Stimulated activated CD8-positive, alpha-beta memory T cell treated with anti-CD3 and anti-CD28 coated beads, Interleukin-15, amount 100 ng/mL, for 1 hour (primary cell): ENCODE results near the gene CCDC120.
A peak's percentile ranks its signal among the peaks of the same experiment; 100 is the strongest.

ENCODE experiments used
- DNase-seq: peaks from one replicate; pipeline ENCODE4 v3.0.0-alpha.2; 2020; ENCODE audit warnings: low read depth

CCDC120 gene

DNA sequence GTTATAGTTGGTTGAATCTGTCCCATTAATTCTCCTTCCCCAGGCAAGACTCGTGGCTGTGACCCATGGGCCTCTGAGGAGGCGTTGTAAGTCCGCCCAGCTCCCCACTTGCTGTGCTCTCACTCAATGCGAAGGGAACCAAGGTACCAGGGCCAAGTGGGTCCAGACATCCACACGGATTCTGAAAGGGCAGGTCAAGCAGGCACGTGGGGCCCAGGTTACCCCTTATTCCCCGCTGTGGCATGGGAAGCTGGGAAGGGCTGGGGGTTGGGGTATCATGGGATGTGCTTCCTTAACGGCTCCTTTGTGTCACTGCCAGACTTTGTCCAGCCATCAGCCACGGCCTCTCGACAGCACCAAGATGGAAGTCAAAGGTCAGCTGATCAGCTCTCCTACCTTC lies 3.1 kb downstream of the CCDC120 start:
- no peak for DNase-seq

DNA sequence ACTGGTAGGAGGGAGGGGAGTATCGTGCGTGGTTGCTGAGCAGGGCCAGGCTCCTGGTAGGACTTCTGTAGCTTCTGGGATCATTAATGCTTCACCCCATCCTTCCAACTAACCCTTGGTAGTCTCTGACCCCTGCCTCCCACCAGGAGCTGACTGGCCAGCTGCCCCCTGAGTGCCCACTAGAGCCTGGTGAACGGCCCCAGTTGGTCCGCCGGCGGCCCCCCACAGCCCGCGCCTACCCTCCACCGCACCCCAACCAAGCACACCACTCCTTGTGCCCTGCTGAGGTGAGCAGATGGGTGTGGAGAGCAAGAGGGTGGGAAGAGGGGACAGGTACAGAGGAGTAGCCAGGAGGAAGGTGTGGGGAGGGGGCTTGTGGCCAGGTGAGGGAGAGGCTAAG lies 4.9 kb downstream of the CCDC120 start:
- DNase-seq = no peak

DNA sequence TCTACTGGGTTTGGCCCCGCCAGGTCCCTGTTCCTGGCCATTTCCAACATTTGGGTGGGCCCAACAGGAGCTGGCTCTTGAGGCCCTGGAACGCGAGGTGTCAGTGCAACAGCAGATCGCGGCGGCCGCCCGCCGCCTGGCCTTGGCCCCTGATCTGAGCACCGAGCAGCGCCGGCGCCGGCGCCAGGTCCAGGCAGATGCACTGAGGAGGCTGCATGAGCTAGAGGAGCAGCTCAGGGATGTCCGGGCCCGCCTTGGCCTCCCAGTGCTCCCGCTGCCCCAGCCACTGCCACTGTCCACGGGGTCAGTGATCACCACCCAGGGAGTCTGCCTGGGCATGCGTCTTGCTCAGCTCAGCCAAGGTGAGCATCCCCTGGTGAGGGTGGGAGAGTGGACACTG lies 5.5 kb downstream of the CCDC120 start:
- DNase-seq = no peak

DNA sequence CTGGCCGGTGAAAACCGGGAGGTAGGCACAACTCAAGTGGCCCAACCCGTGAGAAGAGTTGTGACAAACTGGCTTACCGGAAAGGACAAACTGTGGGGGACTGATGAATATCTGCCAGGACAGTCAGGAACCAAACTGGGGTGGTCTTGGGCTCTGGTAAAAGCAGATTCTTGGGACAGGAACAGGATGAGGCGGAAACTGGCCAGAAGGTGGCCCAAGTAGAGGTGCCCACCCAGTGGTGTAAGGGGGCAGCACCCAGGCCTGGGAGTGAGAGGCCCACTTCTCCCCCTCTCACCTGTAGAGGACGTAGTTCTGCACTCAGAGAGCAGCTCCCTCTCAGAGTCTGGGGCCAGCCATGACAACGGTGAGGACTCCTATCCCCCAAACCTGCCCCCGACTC lies 5.9 kb downstream of the CCDC120 start:
- no peak for DNase-seq

DNA sequence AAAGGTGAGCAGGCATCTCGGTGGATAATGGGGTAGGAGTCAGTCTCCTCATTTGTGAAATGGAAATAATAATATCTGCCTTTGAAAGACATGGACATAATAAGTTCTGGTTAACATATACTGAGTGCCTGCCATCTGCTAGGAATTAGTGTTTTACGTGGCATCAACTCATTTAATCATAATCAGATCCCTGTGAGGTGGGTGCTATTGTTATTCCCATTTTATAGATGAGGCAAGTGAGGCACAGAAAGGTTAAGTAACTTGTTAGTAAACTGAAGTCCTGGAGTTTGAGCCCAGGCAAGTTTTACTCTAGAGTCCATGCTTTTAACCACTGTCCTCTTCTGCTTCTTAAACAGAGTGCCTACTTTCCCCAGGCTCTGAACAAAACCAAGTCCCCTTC lies 7.5 kb downstream of the CCDC120 start:
- DNase-seq = no peak

DNA sequence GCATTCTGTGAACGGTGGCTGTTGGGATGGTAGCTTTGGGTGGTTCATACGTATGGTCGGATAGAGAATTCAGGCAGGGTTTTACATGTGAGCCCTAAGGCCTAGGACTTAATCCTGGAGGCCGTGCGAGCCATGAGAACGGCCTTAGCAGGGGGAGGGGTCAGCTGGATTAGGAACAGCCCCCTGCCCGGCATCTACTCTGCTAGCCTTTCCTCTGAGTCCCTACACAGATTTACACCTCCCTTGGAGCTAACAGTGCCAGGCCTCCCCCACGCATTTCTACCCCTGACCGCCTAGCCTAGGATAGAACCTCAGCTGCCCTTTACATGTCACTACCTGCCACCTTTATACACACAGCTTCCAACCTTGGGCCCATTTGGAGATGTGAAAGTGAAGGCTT lies 7.9 kb downstream of the CCDC120 start:
- DNase-seq = no peak

DNA sequence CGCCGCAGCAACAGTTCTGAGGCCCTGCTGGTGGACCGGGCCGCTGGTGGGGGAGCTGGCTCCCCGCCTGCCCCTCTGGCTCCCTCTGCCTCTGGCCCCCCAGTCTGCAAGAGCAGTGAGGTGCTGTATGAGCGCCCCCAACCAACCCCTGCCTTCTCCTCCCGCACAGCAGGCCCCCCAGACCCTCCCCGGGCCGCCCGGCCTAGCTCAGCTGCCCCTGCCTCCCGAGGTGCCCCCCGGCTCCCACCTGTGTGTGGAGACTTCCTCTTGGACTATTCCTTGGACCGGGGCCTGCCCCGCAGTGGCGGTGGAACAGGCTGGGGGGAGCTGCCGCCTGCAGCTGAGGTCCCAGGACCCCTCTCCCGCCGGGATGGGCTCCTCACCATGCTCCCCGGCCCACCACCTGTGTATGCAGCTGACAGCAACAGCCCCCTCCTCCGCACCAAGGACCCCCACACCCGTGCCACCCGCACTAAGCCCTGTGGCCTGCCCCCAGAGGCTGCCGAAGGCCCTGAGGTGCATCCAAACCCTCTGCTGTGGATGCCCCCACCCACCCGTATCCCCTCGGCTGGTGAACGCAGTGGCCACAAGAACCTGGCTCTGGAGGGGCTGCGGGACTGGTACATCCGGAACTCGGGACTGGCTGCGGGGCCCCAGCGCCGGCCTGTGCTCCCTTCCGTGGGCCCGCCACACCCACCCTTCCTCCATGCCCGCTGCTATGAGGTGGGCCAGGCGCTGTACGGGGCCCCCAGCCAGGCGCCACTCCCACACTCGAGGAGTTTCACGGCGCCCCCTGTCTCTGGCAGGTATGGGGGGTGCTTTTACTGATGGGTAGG lies 8.7 kb downstream of the CCDC120 start:
- DNase-seq = no peak

DNA sequence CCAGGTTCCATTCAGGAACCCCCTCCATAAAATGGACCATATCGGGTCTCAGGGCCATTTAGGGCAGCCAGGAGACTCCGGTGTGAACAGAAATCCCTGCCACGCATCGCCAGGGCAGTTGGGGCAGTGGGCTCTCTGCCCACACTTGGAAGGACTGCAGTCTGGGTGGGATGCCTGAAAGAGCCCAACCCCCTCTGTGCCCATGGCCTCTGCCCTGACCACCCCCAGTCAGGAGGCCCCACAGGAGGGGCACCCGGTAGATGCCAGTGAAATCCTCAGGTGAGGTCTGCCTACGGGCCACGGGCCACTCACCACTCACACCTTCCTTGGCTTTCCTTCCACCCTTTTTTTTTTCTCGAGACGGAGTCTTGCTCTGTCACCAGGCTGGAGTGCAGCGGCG lies 10.2 kb downstream of the CCDC120 start:
- no peak for DNase-seq

DNA sequence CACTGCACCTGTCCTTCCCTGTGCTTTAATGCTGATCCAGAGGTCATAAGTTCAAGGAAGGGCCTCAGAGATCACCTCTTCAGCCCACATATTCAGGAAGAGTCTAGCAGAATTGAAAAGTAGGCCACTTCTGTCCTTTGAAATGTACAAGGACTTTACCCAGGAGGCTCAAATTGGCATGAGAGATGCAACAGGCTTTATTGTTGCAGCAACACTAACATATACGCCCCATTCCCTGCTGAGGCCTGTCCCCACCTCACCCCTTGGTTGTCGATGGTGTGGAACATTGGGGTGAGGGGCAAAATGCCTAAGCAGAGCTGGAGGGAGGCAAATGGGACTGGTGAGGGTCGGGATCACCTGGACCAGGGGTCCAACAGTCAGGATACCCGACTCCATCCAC lies 12.2 kb downstream of the CCDC120 start:
- DNase-seq = no peak

DNA sequence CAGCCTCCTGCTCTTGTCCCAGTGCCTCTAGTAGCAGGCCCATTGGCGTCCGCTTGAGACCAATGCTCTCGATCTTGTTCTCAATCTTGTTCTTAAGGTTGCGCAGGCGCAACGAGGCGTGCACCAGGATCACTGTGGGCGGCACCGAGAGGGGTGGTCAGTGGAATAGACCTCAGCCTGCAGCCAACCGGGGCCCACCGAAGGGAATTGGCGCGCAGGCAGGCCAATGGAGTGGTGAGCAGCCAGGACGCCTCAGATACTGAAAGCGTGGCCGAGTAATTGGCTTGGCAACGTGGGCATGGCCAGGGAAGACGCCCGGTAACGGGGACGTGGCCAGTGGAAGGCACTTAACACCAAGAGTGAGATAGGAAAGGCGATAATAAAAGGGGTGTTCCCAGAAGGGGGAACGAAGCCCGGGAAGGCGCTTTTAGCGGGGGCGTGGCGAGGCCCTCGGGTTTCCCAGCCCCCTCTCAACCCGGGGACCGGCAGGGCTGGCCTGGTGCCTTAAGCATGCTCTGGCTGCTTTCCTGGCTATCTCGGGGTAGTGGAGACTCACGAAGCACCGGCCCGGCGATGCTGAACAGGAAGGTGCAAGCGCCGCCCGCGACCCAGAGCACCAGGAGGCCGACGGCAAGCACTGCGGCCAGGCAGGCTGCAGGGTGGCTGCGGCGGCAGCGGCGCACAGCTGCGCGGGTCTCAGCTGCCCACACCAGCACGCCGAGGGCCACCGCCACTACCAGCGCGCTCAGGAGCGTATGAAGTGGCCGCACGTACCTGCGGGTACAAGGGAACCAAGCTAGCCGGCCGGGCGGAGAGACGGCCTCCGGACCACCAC lies 13.3 kb downstream of the CCDC120 start:
- DNase-seq = no peak

DNA sequence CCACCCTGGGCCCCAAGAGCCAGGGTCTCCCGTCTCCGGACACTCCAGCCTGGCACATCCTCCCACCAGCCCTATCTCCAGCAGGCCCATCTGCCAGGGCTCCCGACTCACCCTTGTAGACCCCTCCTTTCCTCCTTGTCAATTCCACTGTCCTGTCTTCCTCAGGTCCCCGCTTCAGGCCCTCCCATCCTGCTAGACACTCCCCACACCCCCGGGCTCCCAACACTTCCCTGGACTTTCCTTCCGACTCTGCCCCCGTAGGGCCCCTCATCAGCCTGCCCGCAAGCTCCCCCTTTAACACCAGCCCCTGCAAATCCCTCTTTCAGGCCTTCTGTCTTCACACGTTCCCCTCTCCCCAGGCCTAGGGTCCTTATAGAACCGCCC lies 13.9 kb downstream of the CCDC120 start:
- no peak for DNase-seq

DNA sequence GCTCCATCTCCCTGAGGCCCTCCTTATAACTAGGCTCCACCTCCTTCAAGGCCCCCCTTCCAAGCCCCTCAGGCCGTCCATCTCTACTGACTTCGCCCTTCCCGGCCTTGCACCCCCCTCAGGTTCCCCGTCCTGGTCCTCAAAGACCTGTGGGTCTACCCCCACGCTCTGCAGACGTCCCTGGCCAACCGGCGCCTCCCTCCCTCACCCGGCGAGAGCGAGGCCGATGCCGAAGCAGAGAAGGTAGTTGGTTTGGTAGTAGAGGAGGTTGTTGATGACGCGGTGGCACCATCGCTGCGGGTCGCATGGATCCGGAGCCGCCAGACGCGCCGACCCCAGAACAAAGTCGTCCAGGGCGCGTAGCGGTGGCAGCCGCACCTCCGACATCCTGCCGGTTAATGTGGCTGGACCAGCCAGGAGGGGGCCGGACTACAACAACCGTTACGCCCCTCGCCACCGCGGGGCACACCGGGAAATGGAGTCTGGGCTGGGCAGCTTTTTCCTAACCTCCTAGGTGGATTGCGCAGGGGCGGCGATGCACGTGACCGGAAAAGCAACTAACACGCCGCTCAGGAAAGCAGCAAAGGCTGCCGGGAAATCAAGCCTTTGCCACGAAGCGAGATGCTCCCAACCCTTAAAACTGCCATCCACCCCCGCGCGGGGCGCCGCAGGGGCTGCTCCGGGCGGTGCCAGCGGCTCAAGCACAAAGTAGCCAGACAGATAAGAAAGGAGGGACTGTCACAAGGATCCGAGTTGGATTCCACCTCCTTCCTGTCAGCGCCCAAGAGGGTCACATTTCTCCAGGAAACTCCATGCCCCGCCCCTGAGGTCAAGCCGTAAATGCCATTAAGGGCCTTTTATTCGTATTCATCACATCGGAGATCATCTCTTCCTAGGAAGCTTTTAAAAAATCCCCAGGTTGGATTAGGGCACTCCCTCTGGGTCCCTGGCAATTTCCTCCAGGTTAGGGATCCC lies 15.1 kb downstream of the CCDC120 start, which contains the start of gene PRAF2:
Gene PRAF2 (minus strand): TSS at position 402 of the 975 bp plus-strand sequence. CDS start 15 bp downstream, at position 387.
- peak; percentile 70 for DNase-seq

DNA sequence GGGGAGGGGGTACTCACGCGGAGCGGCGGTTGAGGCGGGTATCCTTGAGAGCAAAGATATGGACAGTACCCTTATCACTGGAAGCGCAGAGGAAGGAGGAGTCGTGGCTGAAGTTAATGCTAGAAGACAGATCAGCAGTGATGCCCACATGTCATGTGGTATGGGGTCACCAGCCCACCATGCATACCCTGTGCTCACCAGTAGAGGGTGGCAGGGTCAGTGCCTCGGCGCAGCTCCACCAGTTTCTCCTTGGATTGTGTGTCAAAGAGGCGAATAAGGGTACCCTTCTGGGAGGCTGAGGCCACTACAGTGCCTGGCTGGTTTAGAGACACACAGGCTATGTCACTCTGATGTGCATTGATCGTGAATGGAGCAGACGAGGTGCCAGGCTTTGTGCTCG lies 16.5 kb downstream of the CCDC120 start:
- DNase-seq = no peak

DNA sequence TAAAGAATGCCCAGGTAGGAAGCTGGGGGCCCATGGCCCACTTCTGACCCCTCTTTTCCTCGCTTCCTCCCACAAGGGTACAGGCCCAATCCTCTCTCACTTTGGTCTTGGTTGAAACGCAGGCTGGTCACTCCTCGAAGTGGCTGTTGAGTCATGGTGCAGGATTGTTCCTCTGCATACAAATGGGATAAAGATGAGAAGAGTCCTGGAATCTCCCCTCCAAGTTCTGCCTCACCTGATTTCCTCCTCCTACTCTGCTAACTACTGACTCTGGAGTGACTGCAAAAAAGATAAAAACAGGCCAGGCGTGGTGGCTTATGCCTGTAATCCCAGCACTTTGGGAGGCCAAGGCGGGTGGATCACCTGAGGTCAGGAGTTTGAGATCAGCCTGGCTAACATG lies 19.1 kb downstream of the CCDC120 start:
- DNase-seq = no peak

DNA sequence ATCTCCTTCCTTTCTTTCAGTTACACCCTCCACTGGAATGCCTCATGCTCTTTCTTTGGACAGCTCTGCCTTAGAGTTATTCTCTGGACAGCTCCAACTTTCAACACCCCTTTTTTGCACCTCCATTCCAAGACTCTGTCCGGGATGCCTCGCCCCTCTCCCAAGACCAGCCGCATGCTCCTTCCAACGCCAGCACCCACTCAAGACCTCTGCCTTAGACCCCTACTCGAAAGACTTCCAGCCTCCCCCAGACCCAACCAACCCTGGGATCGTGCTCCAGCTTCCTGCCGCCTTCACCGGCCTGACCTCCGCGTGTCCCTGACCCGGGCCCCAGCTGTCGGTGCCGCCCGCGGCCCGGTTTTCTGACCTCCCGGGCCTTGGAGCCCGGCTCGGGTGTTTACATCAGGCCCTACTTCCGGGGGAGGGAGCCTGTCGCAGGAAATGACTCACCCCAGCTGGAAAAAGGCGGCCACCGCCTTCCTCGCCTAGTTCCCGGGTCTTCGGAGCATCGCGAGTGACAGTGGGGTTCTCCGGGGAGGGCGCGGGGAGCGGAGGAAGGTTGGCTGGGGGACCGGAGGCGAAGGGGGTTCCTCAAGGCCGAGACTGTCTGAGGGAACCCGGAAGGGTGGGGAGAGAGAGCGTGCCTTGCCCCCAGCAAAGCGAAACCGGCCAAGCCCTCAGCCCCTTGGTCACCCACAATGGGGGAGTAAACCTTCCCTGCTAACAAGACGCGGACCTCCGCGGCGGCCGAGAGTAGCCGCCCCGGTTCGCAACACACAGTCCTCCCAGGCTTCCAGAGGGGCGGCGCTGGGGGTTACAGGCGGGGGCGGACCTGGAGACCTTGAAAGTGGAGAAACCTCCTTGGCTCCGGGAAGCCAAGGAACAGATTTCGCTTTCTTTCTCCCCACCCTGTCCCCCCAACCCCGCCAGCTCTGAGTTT lies 21.0 kb downstream of the CCDC120 start, which contains the start of gene WDR45:
Gene WDR45 (minus strand): TSS at position 399 of the 940 bp plus-strand sequence. CDS start 1,792 bp downstream, outside the sequence.
- peak; percentile 52 for DNase-seq

DNA sequence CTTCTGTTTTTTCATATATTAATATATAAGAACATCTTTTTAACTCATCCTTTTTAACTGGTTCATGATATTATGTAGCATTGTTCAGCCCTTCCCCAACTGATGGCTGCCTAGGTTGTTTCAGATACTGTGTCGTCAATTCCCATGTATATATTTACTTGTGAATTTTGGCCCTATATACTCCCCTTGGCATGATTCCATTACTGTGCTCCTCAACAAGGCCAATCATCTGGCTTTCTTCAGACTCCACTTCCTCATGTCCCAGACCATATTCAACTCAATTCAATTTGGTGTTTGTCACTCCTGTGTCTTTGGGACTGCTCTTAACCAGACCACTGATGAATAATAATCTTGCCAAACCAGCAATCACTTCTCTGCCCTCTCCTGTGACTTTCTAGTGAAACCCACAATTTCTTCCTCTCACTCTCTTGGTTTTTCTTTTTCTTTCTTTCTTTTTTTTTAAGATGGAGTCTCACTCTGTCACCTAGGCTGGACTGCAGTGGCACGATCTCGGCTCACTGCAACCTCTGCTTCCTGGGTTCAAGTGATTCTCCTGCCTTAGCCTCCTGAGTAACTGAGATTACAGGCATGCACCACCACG lies 23.6 kb downstream of the CCDC120 start:
- no peak for DNase-seq

DNA sequence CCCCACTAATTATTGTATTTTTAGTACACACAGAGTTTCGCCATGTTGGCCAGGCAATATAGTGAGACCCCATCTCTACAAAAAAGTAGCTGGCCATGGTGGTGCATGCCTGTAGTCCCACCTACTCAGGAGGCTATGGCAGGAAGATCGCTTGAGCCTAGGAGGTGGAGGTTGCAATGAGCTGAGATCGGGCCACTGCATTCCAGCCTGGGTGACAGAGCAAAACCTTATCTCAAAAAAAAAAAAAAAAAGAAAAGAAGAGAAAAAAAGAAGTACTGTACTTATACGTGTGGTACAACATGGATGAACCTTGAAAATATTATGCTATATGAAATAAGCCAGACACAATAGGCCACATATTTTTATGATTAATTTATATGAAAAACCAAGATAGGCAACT lies 30.8 kb downstream of the CCDC120 start:
- DNase-seq = no peak

DNA sequence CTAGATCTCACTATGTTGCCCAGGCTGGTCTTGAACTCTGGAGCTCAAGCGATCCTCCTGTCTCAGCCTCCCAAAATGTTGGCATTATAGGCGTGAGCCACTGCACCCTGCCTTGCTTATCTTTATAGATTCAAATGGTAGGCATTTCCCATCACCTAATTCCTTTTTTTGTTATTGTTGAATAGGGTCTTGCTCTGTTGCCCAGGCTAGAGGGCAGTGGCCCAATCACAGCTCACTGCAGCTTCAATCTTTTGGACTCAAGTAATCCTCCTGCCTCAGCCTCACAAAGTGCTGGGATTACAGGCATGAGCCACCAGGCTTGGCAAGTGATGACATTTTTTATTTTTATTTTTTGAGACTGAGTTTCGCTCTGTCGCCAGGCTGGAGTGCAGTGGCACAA lies 37.6 kb downstream of the CCDC120 start:
- DNase-seq = no peak

DNA sequence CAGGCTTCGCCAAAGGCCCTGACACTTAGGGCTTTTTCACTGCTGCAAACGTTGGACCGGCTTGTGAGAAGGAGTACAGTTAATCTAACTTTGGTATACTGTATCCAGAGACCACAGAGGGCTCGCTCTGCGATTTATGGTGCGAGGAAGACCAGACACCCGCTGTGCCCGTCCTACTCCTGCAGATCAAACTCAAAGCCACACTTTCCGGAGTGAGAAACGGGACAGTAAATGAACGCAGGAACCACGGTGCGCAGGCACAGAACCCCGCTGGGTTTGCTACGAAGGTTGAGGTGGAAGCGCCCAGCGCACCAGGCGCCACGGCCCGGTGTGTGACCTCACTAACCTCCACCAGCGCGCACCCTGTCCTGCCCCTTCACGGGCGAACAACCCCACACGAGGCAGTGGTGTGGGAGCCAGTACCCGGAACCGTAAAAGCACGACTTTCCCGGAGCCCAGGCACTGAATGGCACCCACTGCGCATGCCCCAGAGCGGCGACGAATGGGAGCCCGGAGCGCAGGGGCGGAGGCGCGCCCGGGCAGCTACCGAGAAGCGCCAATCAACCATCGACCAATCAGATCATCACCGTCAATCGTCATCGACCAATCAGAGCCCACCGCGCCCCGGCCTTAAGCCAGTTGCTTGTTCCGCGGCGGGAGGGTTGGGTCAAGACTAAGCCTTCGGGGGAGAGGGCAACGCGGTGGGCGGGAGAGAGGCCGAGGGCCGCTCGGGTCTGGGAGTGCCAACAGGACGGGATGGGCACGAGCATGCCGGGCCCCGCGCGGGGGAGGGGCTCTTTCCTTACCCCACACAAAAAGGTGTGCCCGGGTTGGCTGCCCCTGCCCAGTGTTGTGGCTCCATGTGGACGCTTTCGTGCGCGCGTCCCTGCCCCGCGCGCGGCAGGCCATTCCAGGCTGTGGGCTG lies 42.2 kb downstream of the CCDC120 start:
- peak; percentile 72 for DNase-seq
